Ovary (tissue), 3 donors: Measurements from ENCODE around the gene AFTPH.

Experiments
- CTCF ChIP-seq, 3 donors: fragments of 450-650 bp in 2 of 3; fragments of 200-600 bp in 1 of 3; IDR thresholded peaks; one replicate each; pipeline versions ENCODE4 v1.5.1 to v1.8.0; 2016 to 2022; ENCODE audit warnings: antibody characterized with exemption in 3 of 3, mild to moderate bottlenecking in 1 of 3
- EP300 ChIP-seq: sonication (generic); formaldehyde crosslinking; IDR thresholded peaks from one replicate; pipeline ENCODE4 v1.6.1; 2017; ENCODE audit warnings: antibody characterized with exemption
- donor health status: DM: no; HTN: no; CAD: no.

- TF ChIP-seq CTCF (IDR thresholded peaks at IDR 0.05) (no peak), EP300 (no peak)
These were observed 109.0 kb downstream of the AFTPH start for GRCh38 chr2:64632835-64633819.
